Urothelium cell line (cell line): ENCODE measurements around the gene AIF1L.
"Not testable (repeated sequence)": the region's sequence is repeated elsewhere in the genome, so short reads cannot be mapped to it uniquely, and the experiment has no call there.

ENCODE experiments used
- DNase-seq: peaks from one replicate; pipeline ENCODE4 v3.0.0; 2011; ENCODE audit warnings: low spot score, mixed read lengths
- FAIRE-seq: peaks from 2 replicates; lab custom pipeline; 2011; peaks lifted over from hg19 to GRCh38; lab: Jason Lieb, UNC

The AIF1L gene

GRCh38 chr9:131117762-131118145 is 21.4 kb downstream of the AIF1L start:
- no peak for DNase-seq
- FAIRE-seq, result no peak

GRCh38 chr9:131119600-131119999 is 23.3 kb downstream of the AIF1L start:
- FAIRE-seq (no peak), DNase-seq (no peak)

- FAIRE-seq, result no peak
- no peak for DNase-seq
Observed at GRCh38 chr9:131120620-131121228, 24.4 kb downstream of the AIF1L start.

- no peak for FAIRE-seq
Observed at GRCh38 chr9:131121346-131121745, 25.0 kb downstream of the AIF1L start.

GRCh38 chr9:131122158-131122557 is 25.8 kb downstream of the AIF1L start:
- DNase-seq (no peak), FAIRE-seq (no peak)

More at GRCh38 chr9:131121346-131121745, 25.0 kb downstream of the AIF1L start:
- DNase-seq, result no peak

- FAIRE-seq, result no peak
- DNase-seq, result no peak
Observed at GRCh38 chr9:131125038-131125287, 28.6 kb downstream of the AIF1L start.

- peak; percentile 85 for FAIRE-seq
- DNase-seq, result peak; percentile 99
Observed at GRCh38 chr9:131125288-131126058, 29.1 kb downstream of the AIF1L start, which contains the start of gene NUP214. Gene NUP214 (plus strand): TSS chr9:131125586. CDS start chr9:131125705, 119 bp downstream.

GRCh38 chr9:131126059-131126426 is 29.7 kb downstream of the AIF1L start:
- no peak for DNase-seq
- no peak for FAIRE-seq

GRCh38 chr9:131129183-131129582 is 32.9 kb downstream of the AIF1L start:
- DNase-seq (no peak), FAIRE-seq (no peak)

- no peak for DNase-seq
- FAIRE-seq, result no peak
Observed at GRCh38 chr9:131138676-131139075, 42.3 kb downstream of the AIF1L start.

GRCh38 chr9:131140112-131140511 is 43.8 kb downstream of the AIF1L start:
- DNase-seq, result no peak
- FAIRE-seq, result no peak

GRCh38 chr9:131140550-131140949 is 44.2 kb downstream of the AIF1L start:
- no peak for FAIRE-seq
- DNase-seq, result no peak

- DNase-seq (no peak), FAIRE-seq (no peak)
Observed at GRCh38 chr9:131142160-131142559, 45.8 kb downstream of the AIF1L start.

GRCh38 chr9:131144201-131144600 is 47.9 kb downstream of the AIF1L start:
- no peak for FAIRE-seq

GRCh38 chr9:131145245-131145644 is 48.9 kb downstream of the AIF1L start:
- DNase-seq (no peak), FAIRE-seq (no peak)

More at GRCh38 chr9:131144201-131144600, 47.9 kb downstream of the AIF1L start:
- DNase-seq, result no peak

GRCh38 chr9:131146186-131146585 is 49.9 kb downstream of the AIF1L start:
- FAIRE-seq, result no peak
- no peak for DNase-seq

- FAIRE-seq (no peak), DNase-seq (no peak)
Observed at GRCh38 chr9:131148276-131148675, 51.9 kb downstream of the AIF1L start.

- DNase-seq, result no peak
- no peak for FAIRE-seq
Observed at GRCh38 chr9:131148966-131149687, 52.8 kb downstream of the AIF1L start.

GRCh38 chr9:131149688-131150053 is 53.3 kb downstream of the AIF1L start:
- no peak for FAIRE-seq
- no peak for DNase-seq

GRCh38 chr9:131153595-131153994 is 57.3 kb downstream of the AIF1L start:
- FAIRE-seq, result no peak
- DNase-seq, result no peak

- DNase-seq, FAIRE-seq: not testable (repeated sequence)
Observed at GRCh38 chr9:131158673-131159072, 62.3 kb downstream of the AIF1L start.
